Measurements from ENCODE around the gene TPRN. TPM values are rescaled to one million over a fixed set of nuclear protein-coding genes. Genes with fewer than 3 reads are reported as not detected.

TPRN gene
- total and polyA plus RNA-seq, 10 donors: 4.5 to 10.7 (median 7.2) TPM

GRCh38 chr9:137224830-137225694 is 24.5 kb upstream of the TPRN start, which contains the start of gene CYSRT1:
Gene CYSRT1 (plus strand): TSS chr9:137225174. CDS start chr9:137225622, 448 bp downstream.
- no peak for DNase-seq
- WGBS, 5 donors: 50 to 65% (median 54%) methylated on average over 10 to 23 of the region's 23 CpGs
- Histone ChIP-seq H3K36me3 (no peaks in the 10 kb centered on the region), H3K27ac (peak within 1 kb of the TSS in 7 of 8 donors; percentile 87 to 94 (median 91)), H3K4me3 (peak within 1 kb of the TSS in 7 of 8 donors; percentile 54 to 81 (median 62)), H3K9me3 (no peaks in the 10 kb centered on the region), H3K27me3 (replicated peaks in 1 of 7) (peaks cover 0 to 50% (median 25%) of the 10 kb centered on the region in 7 donors), H3K4me1 (peaks cover 8 to 48% (median 31%) of the 10 kb centered on the region in 6 donors)
- TF ChIP-seq CTCF (IDR thresholded peaks at IDR 0.05 in 8 of 11, conservative IDR thresholded peaks at IDR 0.05 in 3 of 11): no peak
- no peak for TF ChIP-seq POLR2A (IDR thresholded peaks at IDR 0.05)
- TF ChIP-seq POLR2AphosphoS5 (IDR thresholded peaks at IDR 0.05): no peak
- intact Hi-C loops (cut with DNase I; ENCODE audit: low total_unique reads): loop anchor here (5.0 kb wide), 1 partner anchor 108 kb away; no protein-coding TSS in a partner anchor

- intact Hi-C loops (cut with DNase I; ENCODE audit: low total_unique reads): loop anchor here (2.0 to 5.0 kb wide), 2 partner anchors 19 to 106 kb away; partner anchors contain the start of genes NDOR1 and TMEM203
- Histone ChIP-seq H3K4me3 (peak overlapping the region; percentile 54 to 81 (median 63)), H3K36me3 (no peaks in the 10 kb centered on the region), H3K4me1 (peaks cover 8 to 60% (median 34%) of the 10 kb centered on the region in 6 donors), H3K27ac (peak overlapping the region; percentile 86 to 94 (median 90)), H3K9me3 (no peaks in the 10 kb centered on the region), H3K27me3 (replicated peaks in 1 of 7) (peaks cover 0 to 33% (median 7%) of the 10 kb centered on the region in 7 donors)
- 0 to 1% (median 1%) methylated on average over 24 to 63 of the region's 63 CpGs for WGBS, 5 donors
- TF ChIP-seq POLR2A (IDR thresholded peaks at IDR 0.05) (peak in 2 of 3 donors; percentile 39 to 44), CTCF (IDR thresholded peaks at IDR 0.05 in 8 of 11, conservative IDR thresholded peaks at IDR 0.05 in 3 of 11) (peak in 1 of 11 experiments; percentile 22), POLR2AphosphoS5 (IDR thresholded peaks at IDR 0.05) (peak; percentile 86 to 90 (median 88))
- DNase-seq: peak; percentile 99
Observed at GRCh38 chr9:137223078-137223970, 22.8 kb upstream of the TPRN start.

DNA sequence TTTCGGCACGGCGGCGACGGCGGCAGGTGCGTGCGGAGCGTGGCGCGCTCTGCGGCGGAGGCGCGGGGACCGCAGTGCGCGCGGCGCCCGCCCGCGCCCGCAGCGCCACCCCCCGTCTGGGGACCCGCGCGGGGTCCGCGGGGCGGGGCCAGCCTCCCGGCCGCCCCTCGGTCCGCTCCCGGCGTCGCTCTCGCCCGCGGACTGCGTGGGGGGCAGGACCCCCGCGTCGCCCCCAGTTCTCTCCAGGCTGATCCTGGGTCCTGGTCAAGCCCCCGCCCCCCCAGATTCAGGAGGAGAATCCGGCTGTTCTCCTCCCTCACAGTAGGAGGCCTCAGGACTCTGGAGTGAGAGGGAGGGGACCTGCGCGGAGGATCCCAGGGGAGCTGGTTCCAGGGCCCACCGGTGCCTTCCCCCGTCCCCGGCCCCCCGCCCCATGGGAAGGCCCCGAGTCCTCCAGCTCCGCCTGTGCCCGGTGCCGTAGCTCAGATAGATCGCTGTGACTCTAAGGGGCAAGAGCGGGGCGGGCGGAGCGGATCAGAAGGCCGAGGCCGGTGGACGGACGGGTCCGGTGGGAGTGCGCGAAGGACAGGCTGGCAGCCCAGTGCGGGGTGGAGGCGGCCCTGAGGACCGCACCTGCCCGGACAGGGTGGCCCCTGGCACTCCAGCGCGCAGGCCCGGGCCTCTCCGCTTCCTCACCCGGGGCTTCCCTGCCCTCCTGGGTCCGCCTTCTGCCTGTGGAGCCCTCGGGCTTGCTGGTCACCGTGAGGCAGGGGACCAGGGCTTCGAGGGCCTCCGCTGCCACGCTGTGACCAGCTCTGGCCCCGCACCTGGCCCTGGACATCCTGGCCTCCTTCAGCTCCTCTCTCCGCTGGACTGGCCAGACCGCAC is 21.9 kb upstream of the TPRN start, which contains the start of gene RNF208:
Gene RNF208, minus strand, starts transcription at position 51 of the 888 bp plus-strand sequence. CDS start 1,028 bp downstream, outside the sequence.
- intact Hi-C loops (cut with DNase I; ENCODE audit: low total_unique reads): loop anchor here (2.0 to 5.0 kb wide), 2 partner anchors 18 to 105 kb away; partner anchors contain the start of genes NDOR1 and TMEM203
- peak; percentile 88 for DNase-seq
- WGBS, 5 donors: 3 to 8% (median 5%) methylated on average over 28 to 88 of the region's 88 CpGs
- TF ChIP-seq POLR2AphosphoS5 (IDR thresholded peaks at IDR 0.05) (no peak), POLR2A (IDR thresholded peaks at IDR 0.05) (no peak), CTCF (IDR thresholded peaks at IDR 0.05 in 8 of 11, conservative IDR thresholded peaks at IDR 0.05 in 3 of 11) (no peak)
- peak within 1 kb of the TSS; percentile 29 to 81 (median 62) for H3K4me3 ChIP-seq
- H3K27ac ChIP-seq: peak within 1 kb of the TSS; percentile 37 to 94 (median 90)
- peaks cover 0 to 26% (median 4%) of the 10 kb centered on the region in 7 donors for H3K27me3 ChIP-seq (replicated peaks in 1 of 7)
- peaks cover 0 to 8% (median 0%) of the 10 kb centered on the region in 6 donors for H3K36me3 ChIP-seq
- peaks cover 8 to 66% (median 40%) of the 10 kb centered on the region in 6 donors for H3K4me1 ChIP-seq
- H3K9me3 ChIP-seq: no peaks in the 10 kb centered on the region
